DND-41 (cell line): ENCODE data around the gene BMF.

ENCODE experiments used
- ATAC-seq: fragments of 200-7000 bp; cut with Tn5 transposase; 3 replicates; pipeline ENCODE4 v1.9.1; 2021; ENCODE audit warnings: low read depth; ENCODE audit not compliant: insufficient read depth
- DNase-seq: peaks from one replicate; pipeline ENCODE4 v3.0.0-alpha.2; 2020
- H2AFZ ChIP-seq: 2 replicates; pipeline ENCODE4 v1.6.0; 2012; ENCODE audit warnings: low read depth, low read length
- H3K27ac ChIP-seq: 2 replicates; pipeline ENCODE4 v1.5.1; 2012; ENCODE audit warnings: low read length, inconsistent platforms
- H3K27me3 ChIP-seq: fragments of 200-600 bp; sonication (generic); 2 replicates; pipeline ENCODE4 v1.6.0; 2012; ENCODE audit warnings: low read length, mild to moderate bottlenecking, inconsistent platforms; ENCODE audit not compliant: insufficient read depth, poor library complexity
- H3K36me3 ChIP-seq: 2 replicates; pipeline ENCODE4 v1.5.1; 2012; ENCODE audit warnings: low read length, inconsistent platforms; ENCODE audit not compliant: insufficient read depth
- H3K4me1 ChIP-seq: 2 replicates; pipeline ENCODE4 v1.5.1; 2012; ENCODE audit warnings: mild to moderate bottlenecking, low read length; ENCODE audit not compliant: insufficient read depth
- H3K4me2 ChIP-seq: 2 replicates; pipeline ENCODE4 v1.6.0; 2012; ENCODE audit warnings: mild to moderate bottlenecking, moderate library complexity, low read length, inconsistent platforms; ENCODE audit not compliant: insufficient read depth
- H3K4me3 ChIP-seq, 2 experiments: fragments of 200-600 bp in 1 of 2; shearing (Covaris generic) in 1 of 2; 2 replicates each; pipeline ENCODE4 v1.5.1; 2012 to 2016; ENCODE audit warnings: inconsistent platforms in 2 of 2, low read length in 2 of 2, mild to moderate bottlenecking in 2 of 2, low read depth in 1 of 2, moderate library complexity in 1 of 2
- H3K79me2 ChIP-seq: 2 replicates; pipeline ENCODE4 v1.6.0; 2012; ENCODE audit warnings: low read length, inconsistent platforms; ENCODE audit not compliant: insufficient read depth
- H3K9ac ChIP-seq: 2 replicates; pipeline ENCODE4 v1.6.0; 2012; ENCODE audit warnings: low read depth, mild to moderate bottlenecking, inconsistent platforms, low read length, moderate library complexity
- H3K9me3 ChIP-seq: 2 replicates; pipeline ENCODE4 v1.5.1; 2012; ENCODE audit warnings: low read length, moderate library complexity, mild to moderate bottlenecking, inconsistent platforms; ENCODE audit not compliant: insufficient read depth, severe bottlenecking
- H4K20me1 ChIP-seq: 2 replicates; pipeline ENCODE4 v1.6.0; 2012; ENCODE audit warnings: low read length; ENCODE audit not compliant: insufficient read depth
- CTCF ChIP-seq: IDR thresholded peaks from 2 replicates; pipeline ENCODE4 v1.5.1; 2012; ENCODE audit warnings: borderline replicate concordance, low read length, moderate library complexity, mild to moderate bottlenecking; ENCODE audit not compliant: poor library complexity, severe bottlenecking; ENCODE audit errors: extremely low read depth
- EZH2 ChIP-seq: IDR thresholded peaks from 3 replicates; pipeline ENCODE4 v1.6.1; 2012; ENCODE audit warnings: borderline replicate concordance, low read depth, mild to moderate bottlenecking, moderate library complexity, low read length, inconsistent platforms; ENCODE audit not compliant: severe bottlenecking

Gene BMF

DNA sequence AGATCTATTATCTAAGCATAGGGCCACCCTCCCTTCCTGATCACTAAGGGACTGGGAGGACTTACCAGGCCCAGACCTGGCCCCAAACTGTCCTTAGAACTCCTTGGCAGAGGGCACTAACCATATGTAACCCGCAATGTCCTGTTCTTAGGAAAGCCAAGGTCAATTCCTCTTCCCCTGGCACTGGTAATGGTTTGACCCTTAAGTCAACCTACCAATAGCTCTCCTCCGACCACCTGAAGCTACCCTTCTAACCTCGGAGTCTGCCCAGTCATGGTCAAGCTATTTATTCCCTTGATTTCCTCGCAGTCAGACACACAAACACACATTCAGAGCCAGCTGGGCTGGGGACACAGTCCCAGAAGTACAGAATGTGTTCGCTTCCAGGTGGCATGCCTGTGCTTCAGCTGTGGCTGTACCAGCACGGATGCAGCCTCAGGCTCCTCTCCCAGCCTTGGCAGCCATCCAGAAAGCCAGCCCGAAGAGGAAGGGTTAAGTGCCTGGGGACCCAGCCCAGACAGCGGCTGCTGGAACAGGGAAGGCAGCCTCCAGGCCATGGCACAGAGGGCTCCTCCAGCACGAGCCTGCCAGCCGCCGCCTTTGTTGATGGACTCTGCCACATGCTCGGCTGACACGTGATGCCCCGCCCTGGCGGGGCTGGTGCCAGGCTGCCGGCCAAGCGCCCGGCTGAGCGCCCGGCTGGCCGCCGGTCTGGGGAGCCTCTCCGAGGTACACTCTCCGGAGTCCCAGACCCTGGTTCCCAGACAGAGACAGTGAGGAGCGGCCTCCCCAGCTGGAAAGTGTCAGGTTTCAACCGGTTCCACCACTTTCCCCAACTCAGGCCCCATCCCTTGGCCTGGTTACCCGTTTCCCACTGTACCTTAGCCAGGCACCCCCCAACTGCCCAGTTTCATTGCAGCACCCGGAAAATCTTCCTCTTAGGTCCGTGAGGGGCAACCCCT lies 5.5 kb downstream of the BMF start:
- ATAC-seq (no peak), DNase-seq (no peak)
- no peaks in the 10 kb centered on the region for H4K20me1 ChIP-seq
- H3K27me3 ChIP-seq: no peaks in the 10 kb centered on the region
- H3K27ac ChIP-seq: peak overlapping the region; percentile 11; the same call in 1 of the 2 replicates
- no peaks in the 10 kb centered on the region for H3K36me3 ChIP-seq
- H3K4me3 ChIP-seq: no peak overlapping the region
- H3K4me1 ChIP-seq: peaks cover 39% of the 10 kb centered on the region
- H3K9ac ChIP-seq: no peak overlapping the region
- H3K79me2 ChIP-seq: no peaks in the 10 kb centered on the region
- no peak for TF ChIP-seq CTCF
- H3K9me3 ChIP-seq: no peaks in the 10 kb centered on the region
- no peak overlapping the region for H3K4me2 ChIP-seq
- H2AFZ ChIP-seq: no peak overlapping the region

DNA sequence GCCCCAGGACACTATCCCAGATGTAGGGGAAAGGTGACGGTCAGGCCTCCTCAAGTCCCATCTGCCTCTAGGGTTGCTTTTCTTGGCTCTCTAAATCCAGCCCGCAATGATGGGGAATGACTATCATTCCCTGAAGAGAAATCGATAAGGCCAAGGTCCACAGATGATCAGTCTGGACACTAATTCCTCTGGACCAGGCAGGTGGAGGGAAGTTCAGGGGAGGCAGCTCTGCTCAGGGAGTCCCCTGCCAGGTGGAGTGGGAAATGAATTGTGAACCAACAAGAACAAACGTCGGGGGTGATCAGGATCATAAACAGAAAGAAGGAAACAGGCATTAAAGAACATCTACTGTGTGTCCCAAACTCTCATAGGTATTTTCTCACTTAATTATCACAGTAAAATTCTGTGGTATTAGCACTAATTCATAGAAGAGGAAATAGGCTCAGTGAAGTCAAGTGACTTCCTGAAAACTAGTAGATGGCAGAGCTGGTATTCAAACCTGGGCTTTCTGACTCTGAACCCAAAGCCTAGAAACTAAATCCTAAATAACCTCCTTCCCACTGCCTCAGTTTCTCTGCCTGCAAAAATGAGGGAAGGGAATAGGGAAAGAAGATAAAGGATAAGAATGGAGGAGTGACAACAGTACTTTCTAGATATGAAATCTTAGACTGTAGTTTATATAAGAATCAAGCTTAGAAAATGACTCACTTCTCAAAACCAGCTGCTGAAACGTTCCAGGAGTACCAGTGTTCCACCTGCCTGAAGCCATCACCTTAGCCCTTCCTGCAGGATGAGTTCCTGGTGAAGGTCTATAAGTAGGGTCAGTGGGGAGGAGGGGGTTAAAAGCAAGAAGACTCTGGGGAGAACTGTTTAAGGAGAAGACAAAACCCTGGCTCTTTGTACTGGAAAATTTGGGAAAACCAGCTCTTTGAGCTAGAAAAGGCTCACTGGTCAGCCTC lies 7.5 kb downstream of the BMF start:
- Histone ChIP-seq H4K20me1 (no peaks in the 10 kb centered on the region), H2AFZ (no peak overlapping the region), H3K27ac (no peak overlapping the region), H3K4me2 (no peak overlapping the region), H3K79me2 (no peaks in the 10 kb centered on the region), H3K36me3 (no peaks in the 10 kb centered on the region), H3K4me3 (no peak overlapping the region), H3K4me1 (peaks cover 34% of the 10 kb centered on the region), H3K9me3 (no peaks in the 10 kb centered on the region), H3K27me3 (no peaks in the 10 kb centered on the region), H3K9ac (no peak overlapping the region)
- DNase-seq (no peak), ATAC-seq (no peak)
- TF ChIP-seq EZH2: no peak
- no peak for TF ChIP-seq CTCF

- Histone ChIP-seq H4K20me1 (no peaks in the 10 kb centered on the region), H3K4me2 (no peak overlapping the region), H3K27ac (no peak overlapping the region), H3K9me3 (no peaks in the 10 kb centered on the region), H3K9ac (no peak overlapping the region), H2AFZ (no peak overlapping the region), H3K27me3 (no peaks in the 10 kb centered on the region), H3K4me1 (peaks cover 31% of the 10 kb centered on the region), H3K36me3 (no peaks in the 10 kb centered on the region), H3K79me2 (no peaks in the 10 kb centered on the region), H3K4me3 (no peak overlapping the region)
- ATAC-seq (no peak), DNase-seq (no peak)
- no peak for TF ChIP-seq EZH2
Observed at GRCh38 chr15:40100123-40100946, 8.3 kb downstream of the BMF start.
